ENCODE results near the gene SNU13.

DNA sequence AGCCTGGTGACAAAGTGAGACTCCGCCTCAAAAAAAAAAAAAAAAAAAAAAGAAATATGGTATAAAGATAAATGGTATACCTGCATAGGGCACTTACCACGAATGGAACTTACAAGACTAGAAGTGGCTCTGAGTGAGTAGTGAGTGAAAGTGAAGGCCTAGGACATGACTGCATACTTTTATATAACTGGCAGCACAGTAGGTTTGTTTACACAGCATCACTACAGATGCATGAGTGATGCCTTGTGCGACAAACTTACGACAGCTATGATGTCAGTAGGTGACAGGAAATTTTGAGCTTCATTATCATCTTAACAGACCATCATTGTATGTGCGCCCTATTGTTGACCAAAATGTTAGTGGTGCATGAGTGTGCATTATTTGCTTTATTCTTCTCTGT is 49.9 kb downstream of the SNU13 start:
- TF ChIP-seq, protein P1, sequence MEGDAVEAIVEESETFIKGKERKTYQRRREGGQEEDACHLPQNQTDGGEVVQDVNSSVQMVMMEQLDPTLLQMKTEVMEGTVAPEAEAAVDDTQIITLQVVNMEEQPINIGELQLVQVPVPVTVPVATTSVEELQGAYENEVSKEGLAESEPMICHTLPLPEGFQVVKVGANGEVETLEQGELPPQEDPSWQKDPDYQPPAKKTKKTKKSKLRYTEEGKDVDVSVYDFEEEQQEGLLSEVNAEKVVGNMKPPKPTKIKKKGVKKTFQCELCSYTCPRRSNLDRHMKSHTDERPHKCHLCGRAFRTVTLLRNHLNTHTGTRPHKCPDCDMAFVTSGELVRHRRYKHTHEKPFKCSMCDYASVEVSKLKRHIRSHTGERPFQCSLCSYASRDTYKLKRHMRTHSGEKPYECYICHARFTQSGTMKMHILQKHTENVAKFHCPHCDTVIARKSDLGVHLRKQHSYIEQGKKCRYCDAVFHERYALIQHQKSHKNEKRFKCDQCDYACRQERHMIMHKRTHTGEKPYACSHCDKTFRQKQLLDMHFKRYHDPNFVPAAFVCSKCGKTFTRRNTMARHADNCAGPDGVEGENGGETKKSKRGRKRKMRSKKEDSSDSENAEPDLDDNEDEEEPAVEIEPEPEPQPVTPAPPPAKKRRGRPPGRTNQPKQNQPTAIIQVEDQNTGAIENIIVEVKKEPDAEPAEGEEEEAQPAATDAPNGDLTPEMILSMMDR (IDR thresholded peaks at IDR 0.05) = no peak
- TF ChIP-seq POLR2A (IDR thresholded peaks at IDR 0.05) = no peak

All from body of pancreas (tissue), 4 donors.